ENCODE results near the gene B9D1. TPM values are rescaled to one million over a fixed set of nuclear protein-coding genes. Genes with fewer than 3 reads are reported as not detected.

The B9D1 gene
- total and polyA plus RNA-seq, 9 of the 15 experiments (the other 6 are each of a cell fraction or from before 2014, with no cell fraction given): 8.9 to 28.0 (median 17.9) TPM

GRCh38 chr17:19304209-19304608 is 58.3 kb downstream of the B9D1 start (continued):
- TF ChIP-seq ZNF740 (CRISPR knock-in tag; IDR thresholded peaks at IDR 0.05) (no peak), ZNF740 (tag; IDR thresholded peaks at IDR 0.05) (no peak), U2AF2 (optimal IDR thresholded peaks at IDR 0.05; ENCODE audit: low read depth, low read length) (no peak), ZNF512 (tag; IDR thresholded peaks at IDR 0.05) (no peak), ZFP30 (CRISPR knock-in tag; IDR thresholded peaks at IDR 0.05; ENCODE audit: borderline replicate concordance) (no peak), HOXB6 (CRISPR knock-in tag; IDR thresholded peaks at IDR 0.05; ENCODE audit: borderline replicate concordance) (no peak), FOXJ2 (tag; IDR thresholded peaks at IDR 0.05) (no peak), ZC3H8 (IDR thresholded peaks at IDR 0.05) (no peak), UBTF (IDR thresholded peaks at IDR 0.05; ENCODE audit: borderline replicate concordance in 1 of 2, low read depth in 2 of 2, low read length in 2 of 2) (no peak), ELF4 (CRISPR knock-in tag; IDR thresholded peaks at IDR 0.05) (peak; percentile 62; the same call in 1 of the 2 replicates), PTBP1 (IDR thresholded peaks at IDR 0.05; ENCODE audit: low read depth, low read length) (no peak), EGR1 (conservative IDR thresholded peaks at IDR 0.05) (no peak), SUPT5H (IDR thresholded peaks at IDR 0.05) (0 out of 2 replicates have a peak, but pooled peaks have one; percentile 34)

Data from K562 (cell line).